Neutrophil (primary cell): ENCODE data around the gene C3orf49.
A peak's percentile ranks its signal among the peaks of the same experiment; 100 is the strongest.

Experiments
- H3K27ac ChIP-seq: fragments of 200-600 bp; sonication (generic); 2 replicates; pipeline ENCODE4 v1.5.1; 2016; ENCODE audit warnings: mild to moderate bottlenecking, moderate library complexity
- H3K27me3 ChIP-seq: fragments of 200-600 bp; sonication (generic); 2 replicates; pipeline ENCODE4 v1.6.0; 2016; ENCODE audit warnings: mild to moderate bottlenecking
- H3K36me3 ChIP-seq: fragments of 200-600 bp; sonication (generic); 2 replicates; pipeline ENCODE4 v1.5.1; 2017
- H3K4me1 ChIP-seq, 2 experiments: fragments of 200-600 bp in 1 of 2; sonication (generic) in 1 of 2; 1 replicate in 1 of 2; 2 replicates in 1 of 2; pipeline versions ENCODE4 v1.5.1 to v1.6.1; 2013 to 2016; ENCODE audit warnings: low read depth in 1 of 2, low read length in 1 of 2, mild to moderate bottlenecking in 1 of 2, moderate library complexity in 1 of 2; ENCODE audit not compliant: control insufficient read depth in 1 of 2, insufficient read depth in 1 of 2
- H3K4me3 ChIP-seq, 2 experiments: fragments of 200-600 bp in 1 of 2; sonication (generic) in 1 of 2; 1 replicate in 1 of 2; 2 replicates in 1 of 2; pipeline ENCODE4 v1.5.1; 2013 to 2016; ENCODE audit warnings: low read depth in 1 of 2, low read length in 1 of 2, mild to moderate bottlenecking in 1 of 2, moderate library complexity in 1 of 2
- H3K9me3 ChIP-seq: fragments of 200-600 bp; sonication (generic); 2 replicates; pipeline ENCODE4 v1.5.1; 2016
- TF ChIP-seq, protein P1 (sequence below): fragments of 200-600 bp; sonication (generic); IDR thresholded peaks from 2 replicates; pipeline ENCODE4 v1.5.1; 2016; ENCODE audit warnings: antibody characterized with exemption

The C3orf49 gene

DNA sequence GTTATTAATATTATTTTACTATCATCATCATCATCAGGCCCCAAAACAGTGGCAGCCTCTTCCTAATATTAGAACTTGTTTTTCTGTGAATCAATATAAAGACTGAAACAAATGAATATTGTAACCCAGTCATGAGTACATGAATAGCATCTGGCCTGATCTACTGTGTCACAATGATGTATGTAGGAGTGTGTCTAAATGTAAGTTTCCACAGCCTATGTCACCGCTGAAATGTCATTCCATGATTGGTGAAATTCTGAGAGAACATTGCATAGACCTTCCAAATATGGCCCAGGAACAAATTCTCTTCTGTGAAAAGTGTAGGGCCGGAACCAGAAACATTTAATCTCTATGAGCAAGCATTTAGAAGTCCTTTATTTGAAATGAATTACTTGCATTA is 20.6 kb upstream of the C3orf49 start:
- TF ChIP-seq, protein P1, sequence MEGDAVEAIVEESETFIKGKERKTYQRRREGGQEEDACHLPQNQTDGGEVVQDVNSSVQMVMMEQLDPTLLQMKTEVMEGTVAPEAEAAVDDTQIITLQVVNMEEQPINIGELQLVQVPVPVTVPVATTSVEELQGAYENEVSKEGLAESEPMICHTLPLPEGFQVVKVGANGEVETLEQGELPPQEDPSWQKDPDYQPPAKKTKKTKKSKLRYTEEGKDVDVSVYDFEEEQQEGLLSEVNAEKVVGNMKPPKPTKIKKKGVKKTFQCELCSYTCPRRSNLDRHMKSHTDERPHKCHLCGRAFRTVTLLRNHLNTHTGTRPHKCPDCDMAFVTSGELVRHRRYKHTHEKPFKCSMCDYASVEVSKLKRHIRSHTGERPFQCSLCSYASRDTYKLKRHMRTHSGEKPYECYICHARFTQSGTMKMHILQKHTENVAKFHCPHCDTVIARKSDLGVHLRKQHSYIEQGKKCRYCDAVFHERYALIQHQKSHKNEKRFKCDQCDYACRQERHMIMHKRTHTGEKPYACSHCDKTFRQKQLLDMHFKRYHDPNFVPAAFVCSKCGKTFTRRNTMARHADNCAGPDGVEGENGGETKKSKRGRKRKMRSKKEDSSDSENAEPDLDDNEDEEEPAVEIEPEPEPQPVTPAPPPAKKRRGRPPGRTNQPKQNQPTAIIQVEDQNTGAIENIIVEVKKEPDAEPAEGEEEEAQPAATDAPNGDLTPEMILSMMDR: no peak
- Histone ChIP-seq H3K27me3 (peaks cover 29% of the 10 kb centered on the region), H3K4me3 (no peak overlapping the region), H3K36me3 (no peaks in the 10 kb centered on the region), H3K27ac (no peak overlapping the region), H3K4me1 (peaks cover 15 to 21% of the 10 kb centered on the region in 2 experiments), H3K9me3 (no peaks in the 10 kb centered on the region)

DNA sequence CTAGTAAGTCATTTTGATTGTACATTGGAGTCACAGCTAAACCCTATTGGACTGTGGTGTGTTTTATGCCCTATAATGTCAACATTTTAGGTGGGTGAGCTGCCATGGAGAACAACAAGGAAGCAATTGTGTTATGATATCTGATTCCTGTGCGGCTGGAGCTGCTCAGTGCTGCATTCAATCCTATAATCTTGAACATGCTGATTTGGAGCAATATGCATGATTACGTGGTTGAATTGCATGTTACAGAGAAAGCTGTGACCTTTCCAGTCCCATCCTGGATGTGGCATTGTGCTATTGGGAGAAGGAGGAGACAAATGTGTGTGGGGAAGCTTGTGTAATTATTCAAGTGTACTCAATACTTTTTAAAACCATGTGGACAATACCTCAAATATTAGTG is 20.1 kb upstream of the C3orf49 start:
- Histone ChIP-seq H3K27me3 (peaks cover 25% of the 10 kb centered on the region), H3K4me3 (no peak overlapping the region), H3K27ac (no peak overlapping the region), H3K9me3 (no peaks in the 10 kb centered on the region), H3K36me3 (no peaks in the 10 kb centered on the region), H3K4me1 (peaks cover 15 to 21% of the 10 kb centered on the region in 2 experiments)
- TF ChIP-seq, protein P1: no peak

DNA sequence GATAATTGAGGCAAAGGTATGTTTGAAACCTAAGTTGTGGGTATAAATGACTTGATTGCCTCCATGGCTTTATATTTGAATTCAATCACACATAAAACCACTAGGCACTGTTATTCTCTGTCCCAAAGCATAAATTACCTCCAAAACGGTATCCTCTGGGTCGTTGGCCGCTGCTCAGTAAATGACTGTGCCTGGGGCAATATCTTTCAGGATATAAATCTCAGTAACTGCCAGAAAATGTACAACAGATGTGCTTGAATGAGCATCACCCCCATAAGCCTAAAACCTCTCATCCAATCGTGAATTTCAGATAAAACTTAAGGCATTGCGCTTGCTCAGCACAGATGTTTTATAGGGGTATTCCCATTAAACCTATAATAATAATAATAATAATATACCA is 19.0 kb upstream of the C3orf49 start:
- no peak overlapping the region for H3K27ac ChIP-seq
- no peak overlapping the region for H3K4me3 ChIP-seq
- TF ChIP-seq, protein P1: no peak
- H3K27me3 ChIP-seq: peaks cover 13% of the 10 kb centered on the region
- peaks cover 15 to 21% of the 10 kb centered on the region in 2 experiments for H3K4me1 ChIP-seq
- H3K36me3 ChIP-seq: no peaks in the 10 kb centered on the region
- no peaks in the 10 kb centered on the region for H3K9me3 ChIP-seq

DNA sequence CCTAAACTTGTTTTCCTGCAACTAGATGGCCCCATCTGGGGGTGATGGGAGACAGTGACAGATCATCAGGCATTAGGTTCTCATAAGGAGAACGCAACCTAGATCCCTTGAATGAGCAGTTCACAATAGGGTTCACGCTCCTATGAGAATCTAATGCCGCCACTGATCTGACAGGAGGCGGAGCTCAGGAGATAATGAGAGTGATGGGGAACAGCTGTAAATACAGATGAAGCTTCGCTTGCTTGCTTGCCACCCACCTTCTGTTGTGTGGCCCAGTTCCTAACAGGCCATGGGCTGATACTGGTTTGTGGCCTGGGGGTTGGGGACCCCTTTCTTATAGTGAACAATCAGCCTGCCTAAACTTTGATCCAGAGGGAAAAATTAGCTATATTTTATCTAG is 15.2 kb upstream of the C3orf49 start:
- H3K4me1 ChIP-seq: peaks cover 30 to 39% of the 10 kb centered on the region in 2 experiments
- TF ChIP-seq, protein P1: no peak
- H3K27me3 ChIP-seq: no peaks in the 10 kb centered on the region
- no peaks in the 10 kb centered on the region for H3K36me3 ChIP-seq
- H3K9me3 ChIP-seq: no peaks in the 10 kb centered on the region
- no peak overlapping the region for H3K27ac ChIP-seq
- no peak overlapping the region for H3K4me3 ChIP-seq

DNA sequence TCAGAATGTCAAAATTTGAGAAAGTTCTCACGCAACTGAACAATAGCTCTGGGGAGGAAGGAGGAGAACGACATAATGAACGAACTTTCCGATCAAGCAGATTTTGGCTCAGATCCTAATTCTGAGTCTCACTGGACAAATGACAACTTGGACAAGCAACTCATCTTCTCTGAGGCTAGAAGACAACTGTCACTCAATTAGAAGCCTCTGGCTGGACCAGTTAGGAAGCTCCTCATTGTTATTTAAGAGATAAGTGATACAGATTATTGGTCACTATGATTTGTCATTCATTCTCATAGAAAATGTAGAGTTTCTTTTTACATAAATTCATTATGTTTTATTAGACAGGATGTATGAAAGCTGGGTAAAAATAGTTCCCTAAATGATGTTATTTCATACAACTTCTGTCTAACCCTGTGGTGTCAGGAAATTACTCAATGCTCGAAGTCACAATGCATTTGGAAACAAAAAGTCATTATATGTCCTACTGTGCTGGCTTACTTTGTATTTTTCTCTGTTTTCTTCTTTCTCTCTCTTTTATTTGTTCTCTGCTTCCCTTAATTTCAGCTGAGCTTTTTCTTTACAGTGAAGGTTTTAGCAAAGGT is 11.0 kb upstream of the C3orf49 start:
- Histone ChIP-seq H3K9me3 (no peaks in the 10 kb centered on the region), H3K27me3 (no peaks in the 10 kb centered on the region), H3K4me1 (peaks cover 21 to 28% of the 10 kb centered on the region in 2 experiments), H3K4me3 (peak overlapping the region; percentile 31 to 39), H3K36me3 (no peaks in the 10 kb centered on the region), H3K27ac (peak overlapping the region; percentile 83)
- TF ChIP-seq, protein P1: no peak
